Islet precursor cell (in vitro differentiated cells): ENCODE results near the gene ROBO4.
A peak's percentile ranks its signal among the peaks of the same experiment; 100 is the strongest.

Experiments used
- DNase-seq: peaks from one replicate; pipeline ENCODE4 v3.0.0-alpha.2; 2018

The ROBO4 gene

DNA sequence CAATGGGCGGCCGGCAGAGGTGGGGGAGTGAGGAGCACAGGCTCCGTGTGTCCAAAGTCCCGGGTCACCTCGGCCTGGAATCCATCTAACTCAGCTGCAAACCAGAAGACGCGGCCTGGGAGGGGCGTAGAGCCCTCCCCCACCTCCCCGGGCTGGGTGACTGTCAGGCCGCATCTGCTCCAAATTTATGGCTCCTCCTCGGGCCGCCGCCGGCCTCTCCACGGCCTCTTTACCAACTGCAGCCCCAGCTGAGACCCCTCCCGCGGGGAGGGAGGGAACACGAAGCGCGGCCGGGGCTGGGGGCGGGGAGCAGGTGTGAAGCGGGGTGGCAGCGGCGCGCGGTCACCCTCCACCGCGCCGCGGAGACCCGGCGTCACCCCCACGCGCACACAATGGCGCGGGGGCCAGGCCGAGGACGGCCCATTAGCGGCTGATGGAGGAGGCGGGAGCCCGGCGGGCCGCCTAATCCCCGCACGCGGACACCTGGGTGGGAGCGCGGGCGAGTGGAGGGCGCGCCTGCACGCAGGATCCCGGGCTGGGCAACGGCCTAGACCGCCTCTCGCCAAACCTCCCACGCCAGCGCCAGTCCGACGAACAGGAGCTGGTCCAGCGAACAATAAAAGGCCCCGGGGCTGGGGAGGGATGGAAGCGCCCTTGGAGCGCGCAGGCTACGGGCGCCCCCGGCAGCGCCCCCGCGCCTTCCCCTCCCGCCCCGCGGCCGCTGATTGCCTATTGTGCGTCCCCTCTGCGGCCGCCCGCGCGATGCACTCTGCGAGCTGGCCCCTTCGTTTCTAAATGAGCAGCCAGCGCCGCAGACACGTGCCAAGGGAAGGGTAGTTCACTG is 58.3 kb downstream of the ROBO4 start:
- peak; percentile 66 for DNase-seq

DNA sequence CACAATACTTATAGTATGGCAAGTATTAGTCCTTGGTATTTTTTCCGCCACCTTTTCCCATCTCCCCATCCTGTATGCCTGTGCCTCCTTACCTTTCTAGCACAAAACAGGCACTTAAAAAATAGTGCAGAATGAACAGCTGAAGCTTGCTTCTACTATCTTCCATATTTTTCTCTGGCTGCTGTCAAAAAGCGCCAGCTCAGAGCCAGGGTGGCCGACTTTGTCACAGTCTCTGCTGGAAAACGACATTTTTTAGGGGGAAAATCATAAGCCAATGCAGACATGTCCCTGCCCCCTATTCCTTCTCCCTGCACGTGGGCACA is 58.9 kb downstream of the ROBO4 start:
- DNase-seq, result no peak

DNA sequence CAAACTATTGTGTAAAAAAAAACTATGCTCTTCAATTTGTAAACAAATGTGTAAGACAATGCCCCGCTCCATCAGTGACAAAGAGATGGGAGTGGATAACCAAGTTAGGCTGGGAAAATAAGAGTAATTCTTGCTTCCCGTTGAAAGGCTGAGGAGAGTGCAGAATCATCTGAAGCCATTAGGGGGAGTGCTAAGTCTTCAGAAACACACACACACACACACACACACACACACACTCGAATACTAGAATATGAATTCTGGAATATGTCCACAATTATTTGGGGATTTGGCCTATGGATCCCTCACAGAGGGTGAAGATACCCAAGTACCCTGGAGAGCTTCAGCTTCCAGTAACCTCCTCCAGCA is 60.2 kb downstream of the ROBO4 start:
- peak; percentile 69 for DNase-seq

DNA sequence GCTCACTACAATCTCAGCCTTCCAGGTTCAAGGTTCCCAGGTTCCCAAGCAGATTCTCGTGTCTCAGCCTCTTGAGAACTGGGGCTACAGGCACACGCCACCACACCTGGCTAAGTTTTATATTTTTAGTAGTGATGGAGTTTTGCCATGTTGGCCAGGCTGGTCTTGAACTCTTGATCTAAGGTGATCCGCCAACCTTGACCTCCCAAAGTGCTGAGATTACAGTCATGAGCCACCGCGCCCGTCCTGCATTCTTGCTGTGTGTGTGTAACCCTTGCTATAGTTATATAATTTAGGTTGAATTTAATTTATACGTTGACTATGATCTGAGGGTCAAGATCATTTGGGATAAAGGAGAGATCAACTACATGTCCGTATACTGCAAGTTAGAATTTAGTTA is 61.7 kb downstream of the ROBO4 start:
- DNase-seq, result no peak

DNA sequence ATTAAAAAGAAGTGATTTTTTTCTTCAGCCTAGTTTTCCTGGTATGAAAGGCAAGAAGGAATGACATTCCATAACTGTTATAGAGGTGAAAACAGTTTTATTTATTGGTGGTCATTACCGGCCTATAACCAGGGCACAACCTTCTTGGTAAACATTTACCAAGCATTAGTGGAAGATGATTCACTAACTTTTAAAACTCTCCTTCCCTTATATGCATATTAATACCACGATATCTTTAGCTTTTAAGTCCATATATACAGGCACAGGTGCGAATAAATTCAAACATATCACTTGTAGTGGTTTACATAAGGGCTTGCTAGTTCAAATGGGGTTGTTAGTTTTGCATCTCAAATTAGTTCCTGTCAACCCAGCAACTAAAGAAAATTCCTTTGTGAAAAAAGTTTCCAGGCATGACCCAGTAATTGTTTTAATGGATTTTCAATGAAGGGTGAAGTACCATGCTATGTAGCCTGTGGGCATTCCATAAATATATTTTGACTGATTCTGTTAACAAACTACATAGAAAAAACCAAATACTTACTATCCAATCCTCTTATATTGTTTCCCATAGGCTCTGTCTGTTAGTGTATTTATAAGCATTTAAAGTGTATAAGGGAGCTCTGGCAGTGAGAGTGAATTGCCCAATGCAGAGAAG is 63.0 kb downstream of the ROBO4 start:
- no peak for DNase-seq
